ENCODE results near the gene YLPM1. TPM values are rescaled to one million over a fixed set of nuclear protein-coding genes. Genes with fewer than 3 reads are reported as not detected.

The YLPM1 gene
- polyA plus RNA-seq, 3 donors = 2.9 to 19.2 (median 6.2) TPM

- Mint-ChIP-seq H3K27me3 (ENCODE audit: low read depth in 3 of 3) (no peaks in the 10 kb centered on the region), H3K4me3 (no peak overlapping the region), H3K27ac (no peak overlapping the region), H3K36me3 (peaks cover 70 to 73% of the 10 kb centered on the region in 2 donors), H3K4me1 (no peaks in the 10 kb centered on the region), H3K9me3 (no peaks in the 10 kb centered on the region)
- Histone ChIP-seq H3K9me3 (replicated peaks in 1 of 2; ENCODE audit: control insufficient read depth in 1 of 2, insufficient read depth in 1 of 2, low read length in 2 of 2) (no peaks in the 10 kb centered on the region), H3K36me3 (replicated peaks in 1 of 2; ENCODE audit: control insufficient read depth in 1 of 2, insufficient read depth in 2 of 2, low read length in 2 of 2) (peaks cover 73 to 86% of the 10 kb centered on the region in 2 donors), H4K20me1 (ENCODE audit: insufficient read depth, low read length) (no peaks in the 10 kb centered on the region), H3K9ac (ENCODE audit: insufficient read depth, low read length, poor library complexity, severe bottlenecking) (no peak overlapping the region), H3K79me2 (ENCODE audit: insufficient read depth, low read length) (no peaks in the 10 kb centered on the region), H3K4me1 (ENCODE audit: control insufficient read depth in 1 of 2, insufficient read depth in 2 of 2, low read length in 2 of 2) (no peaks in the 10 kb centered on the region), H3K27ac (ENCODE audit: low read depth in 1 of 2, low read length in 2 of 2) (no peak overlapping the region), H2AFZ (ENCODE audit: insufficient read depth, low read depth, low read length, poor library complexity, severe bottlenecking) (no peak overlapping the region), H3K4me3 (replicated peaks in 1 of 3; ENCODE audit: low read depth in 2 of 3, low read length in 3 of 3) (no peak overlapping the region), H3K27me3 (ENCODE audit: control insufficient read depth in 2 of 2, insufficient read depth in 2 of 2, low read length in 2 of 2) (no peaks in the 10 kb centered on the region), H3K4me2 (replicated peaks; ENCODE audit: extremely low read depth, low read length, poor library complexity, severe bottlenecking) (no peak overlapping the region)
- no peak for TF ChIP-seq CTCF (IDR thresholded peaks at IDR 0.05)
- intact Hi-C loops (cut with micrococcal nuclease) = no loop called here
- no CpG with 5 or more reads among the region's 5 CpGs for WGBS (ENCODE audit: insufficient coverage)
- no peak for DNase-seq
Observed at GRCh38 chr14:74821267-74821915, 58.3 kb downstream of the YLPM1 start.

- no peak overlapping the region for H3K4me3 Mint-ChIP-seq
- Histone ChIP-seq H3K9ac (ENCODE audit: insufficient read depth, low read length, poor library complexity, severe bottlenecking) (no peak overlapping the region), H3K79me2 (ENCODE audit: insufficient read depth, low read length) (no peaks in the 10 kb centered on the region), H4K20me1 (ENCODE audit: insufficient read depth, low read length) (no peaks in the 10 kb centered on the region), H3K4me2 (replicated peaks; ENCODE audit: extremely low read depth, low read length, poor library complexity, severe bottlenecking) (no peak overlapping the region), H2AFZ (ENCODE audit: insufficient read depth, low read depth, low read length, poor library complexity, severe bottlenecking) (no peak overlapping the region), H3K4me3 (replicated peaks in 1 of 3; ENCODE audit: low read depth in 2 of 3, low read length in 3 of 3) (no peak overlapping the region), H3K9me3 (replicated peaks in 1 of 2; ENCODE audit: control insufficient read depth in 1 of 2, insufficient read depth in 1 of 2, low read length in 2 of 2) (no peaks in the 10 kb centered on the region), H3K36me3 (replicated peaks in 1 of 2; ENCODE audit: control insufficient read depth in 1 of 2, insufficient read depth in 2 of 2, low read length in 2 of 2) (peaks cover 54 to 86% of the 10 kb centered on the region in 2 donors), H3K27me3 (ENCODE audit: control insufficient read depth in 2 of 2, insufficient read depth in 2 of 2, low read length in 2 of 2) (no peaks in the 10 kb centered on the region), H3K4me1 (ENCODE audit: control insufficient read depth in 1 of 2, insufficient read depth in 2 of 2, low read length in 2 of 2) (no peaks in the 10 kb centered on the region), H3K27ac (ENCODE audit: low read depth in 1 of 2, low read length in 2 of 2) (no peak overlapping the region)
- H3K4me1 Mint-ChIP-seq = peaks cover 8% of the 10 kb centered on the region
- no peaks in the 10 kb centered on the region for H3K27me3 Mint-ChIP-seq (ENCODE audit: low read depth in 3 of 3)
- peaks cover 65 to 71% of the 10 kb centered on the region in 2 donors for H3K36me3 Mint-ChIP-seq
- no peak overlapping the region for H3K27ac Mint-ChIP-seq
- intact Hi-C loops (cut with micrococcal nuclease) = no loop called here
- WGBS (ENCODE audit: insufficient coverage) = no CpG with 5 or more reads among the region's 2 CpGs
- no peaks in the 10 kb centered on the region for H3K9me3 Mint-ChIP-seq
- DNase-seq = peak in 1 of 3 donors; percentile 13
- TF ChIP-seq CTCF (IDR thresholded peaks at IDR 0.05) = no peak
Observed at GRCh38 chr14:74824997-74825396, 61.9 kb downstream of the YLPM1 start.
